ENCODE data around the gene ZNF324. TPM values are rescaled to one million over a fixed set of nuclear protein-coding genes. Genes with fewer than 3 reads are reported as not detected.
A peak's percentile ranks its signal among the peaks of the same experiment; 100 is the strongest.

The ZNF324 gene
- total and polyA plus RNA-seq, 9 of the 15 experiments (the other 6 are each of a cell fraction or from before 2014, with no cell fraction given), result 0.92 to 16.4 (median 5.3) TPM

DNA sequence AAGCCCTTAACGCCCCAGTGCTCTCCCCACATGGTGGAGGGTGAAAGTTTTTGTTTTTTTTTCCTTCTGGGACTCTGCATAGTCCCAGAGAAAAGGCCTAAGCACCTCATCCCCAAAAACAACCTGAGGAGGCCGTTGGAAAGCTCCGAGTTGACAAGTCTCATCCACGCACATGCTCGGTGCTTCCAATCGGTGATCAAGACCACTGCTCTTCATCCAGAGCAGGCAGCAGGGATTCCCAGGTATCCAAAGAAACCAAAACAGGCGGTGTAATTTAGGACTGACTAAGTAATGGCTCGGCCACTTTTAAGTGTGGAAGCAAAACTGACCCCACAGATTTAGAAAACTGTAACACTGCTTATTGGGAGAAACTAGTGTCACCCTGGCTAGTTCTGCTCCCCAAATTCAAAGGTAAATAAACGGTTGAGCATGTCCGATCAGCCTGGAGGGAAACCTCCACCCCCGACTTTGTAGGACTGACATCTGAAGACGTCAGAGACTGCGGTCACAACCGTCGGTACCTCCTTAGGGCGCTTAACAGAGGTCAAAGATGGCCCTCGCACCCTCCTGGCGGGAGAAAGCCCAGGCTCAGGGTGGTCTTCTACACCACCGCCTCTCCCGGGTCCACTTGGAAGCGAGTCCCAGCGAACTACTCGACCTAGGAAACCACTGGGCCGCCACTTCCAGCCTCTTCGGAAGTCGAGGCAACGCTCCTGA is 8.3 kb downstream of the ZNF324 start (continued):
- TF ChIP-seq HIVEP1 (CRISPR knock-in tag; IDR thresholded peaks at IDR 0.05), result no peak
- TF ChIP-seq ZKSCAN1 (IDR thresholded peaks at IDR 0.05; ENCODE audit: low read depth, low read length), result no peak
- no peak for TF ChIP-seq RHOXF2B (CRISPR knock-in tag; conservative IDR thresholded peaks at IDR 0.05)
- no peak for TF ChIP-seq KDM2B (CRISPR knock-in tag; IDR thresholded peaks at IDR 0.05)
- TF ChIP-seq DPF2 (IDR thresholded peaks at IDR 0.05), result no peak
- no peak for TF ChIP-seq ZNF384 (IDR thresholded peaks at IDR 0.05; ENCODE audit: low read depth, low read length)
- no peak for TF ChIP-seq MED1 (CRISPR knock-in tag; IDR thresholded peaks at IDR 0.05; ENCODE audit: borderline replicate concordance)
- no peak for TF ChIP-seq ZBTB8A (IDR thresholded peaks at IDR 0.05; ENCODE audit: partially characterized antibody)
- TF ChIP-seq, protein P1, sequence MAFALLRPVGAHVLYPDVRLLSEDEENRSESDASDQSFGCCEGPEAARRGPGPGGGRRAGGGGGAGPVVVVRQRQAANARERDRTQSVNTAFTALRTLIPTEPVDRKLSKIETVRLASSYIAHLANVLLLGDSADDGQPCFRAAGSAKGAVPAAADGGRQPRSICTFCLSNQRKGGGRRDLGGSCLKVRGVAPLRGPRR (CRISPR knock-in tag; IDR thresholded peaks at IDR 0.05), result no peak
- TF ChIP-seq CBX2 (IDR thresholded peaks at IDR 0.05; ENCODE audit: insufficient read depth, low read length, poor library complexity, severe bottlenecking), result no peak
- TF ChIP-seq GATA2 (CRISPR knock-in tag; IDR thresholded peaks at IDR 0.05), result no peak
- TF ChIP-seq, protein P2, sequence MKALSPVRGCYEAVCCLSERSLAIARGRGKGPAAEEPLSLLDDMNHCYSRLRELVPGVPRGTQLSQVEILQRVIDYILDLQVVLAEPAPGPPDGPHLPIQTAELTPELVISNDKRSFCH (CRISPR knock-in tag; IDR thresholded peaks at IDR 0.05), result no peak
- TF ChIP-seq, protein P2 (tag; IDR thresholded peaks at IDR 0.05), result no peak
- TF ChIP-seq SNIP1 (IDR thresholded peaks at IDR 0.05; ENCODE audit: low read depth), result no peak
- TF ChIP-seq SRSF1 (IDR thresholded peaks at IDR 0.05; ENCODE audit: low read depth, low read length), result no peak
- TF ChIP-seq SLC30A9 (CRISPR knock-in tag; IDR thresholded peaks at IDR 0.05), result no peak
- TF ChIP-seq, protein P3, sequence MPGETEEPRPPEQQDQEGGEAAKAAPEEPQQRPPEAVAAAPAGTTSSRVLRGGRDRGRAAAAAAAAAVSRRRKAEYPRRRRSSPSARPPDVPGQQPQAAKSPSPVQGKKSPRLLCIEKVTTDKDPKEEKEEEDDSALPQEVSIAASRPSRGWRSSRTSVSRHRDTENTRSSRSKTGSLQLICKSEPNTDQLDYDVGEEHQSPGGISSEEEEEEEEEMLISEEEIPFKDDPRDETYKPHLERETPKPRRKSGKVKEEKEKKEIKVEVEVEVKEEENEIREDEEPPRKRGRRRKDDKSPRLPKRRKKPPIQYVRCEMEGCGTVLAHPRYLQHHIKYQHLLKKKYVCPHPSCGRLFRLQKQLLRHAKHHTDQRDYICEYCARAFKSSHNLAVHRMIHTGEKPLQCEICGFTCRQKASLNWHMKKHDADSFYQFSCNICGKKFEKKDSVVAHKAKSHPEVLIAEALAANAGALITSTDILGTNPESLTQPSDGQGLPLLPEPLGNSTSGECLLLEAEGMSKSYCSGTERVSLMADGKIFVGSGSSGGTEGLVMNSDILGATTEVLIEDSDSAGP (CRISPR knock-in tag; IDR thresholded peaks at IDR 0.05), result no peak
- no peak for TF ChIP-seq ZNF121 (CRISPR knock-in tag; conservative IDR thresholded peaks at IDR 0.05)
- no peak for TF ChIP-seq CEBPB (tag; IDR thresholded peaks at IDR 0.05)
- TF ChIP-seq TSC22D4 (tag; IDR thresholded peaks at IDR 0.05), result no peak
- TF ChIP-seq, protein P4, sequence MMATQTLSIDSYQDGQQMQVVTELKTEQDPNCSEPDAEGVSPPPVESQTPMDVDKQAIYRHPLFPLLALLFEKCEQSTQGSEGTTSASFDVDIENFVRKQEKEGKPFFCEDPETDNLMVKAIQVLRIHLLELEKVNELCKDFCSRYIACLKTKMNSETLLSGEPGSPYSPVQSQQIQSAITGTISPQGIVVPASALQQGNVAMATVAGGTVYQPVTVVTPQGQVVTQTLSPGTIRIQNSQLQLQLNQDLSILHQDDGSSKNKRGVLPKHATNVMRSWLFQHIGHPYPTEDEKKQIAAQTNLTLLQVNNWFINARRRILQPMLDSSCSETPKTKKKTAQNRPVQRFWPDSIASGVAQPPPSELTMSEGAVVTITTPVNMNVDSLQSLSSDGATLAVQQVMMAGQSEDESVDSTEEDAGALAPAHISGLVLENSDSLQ (IDR thresholded peaks at IDR 0.05), result no peak
- TF ChIP-seq CREM (IDR thresholded peaks at IDR 0.05; ENCODE audit: low read depth), result peak; percentile 57; the same call in 1 of the 2 replicates
- TF ChIP-seq RBM17 (IDR thresholded peaks at IDR 0.05; ENCODE audit: borderline replicate concordance, low read depth, low read length), result no peak
- no peak for TF ChIP-seq CXXC5 (CRISPR knock-in tag; IDR thresholded peaks at IDR 0.05)
- no peak for TF ChIP-seq RUNX1 (IDR thresholded peaks at IDR 0.05; ENCODE audit: low read depth)

All from K562 (cell line).